ENCODE measurements around the gene WDR27. TPM values are rescaled to one million over a fixed set of nuclear protein-coding genes. Genes with fewer than 3 reads are reported as not detected.

WDR27 gene
- total and polyA plus RNA-seq, 10 of the 15 experiments (the other 5 are each of a cell fraction or from before 2014, with no cell fraction given) = 1.9 to 33.2 (median 19.0) TPM

GRCh38 chr6:169707772-169708171 lies 5.9 kb upstream of the WDR27 start:
- intact Hi-C loops (cut with micrococcal nuclease; ENCODE audit: unreplicated experiment) (no loop called here), in situ Hi-C loops (cut with MboI) (no loop called here)
- no peak overlapping the region for H3K27ac ChIP-seq (ENCODE audit: control insufficient read depth, insufficient read depth)
- POLR2A ChIA-PET = interaction anchor here (1.5 kb wide), 1 partner anchor 15 kb away, joined by 4 read pairs; no protein-coding TSS in a partner anchor
- TF ChIP-seq SP1 (IDR thresholded peaks at IDR 0.05; ENCODE audit: low read depth, low read length) (no peak), BRCA1 (IDR thresholded peaks at IDR 0.05; ENCODE audit: low read depth, low read length) (no peak)
- H3K79me2 ChIP-seq (ENCODE audit: control insufficient read depth, insufficient read depth, low read length) = peaks cover 23% of the 10 kb centered on the region
- H3K4me1 ChIP-seq (ENCODE audit: control insufficient read depth, insufficient read depth, low read length) = peaks cover 13% of the 10 kb centered on the region
- H4K20me1 ChIP-seq (ENCODE audit: control insufficient read depth, insufficient read depth) = no peaks in the 10 kb centered on the region
- no peak overlapping the region for H3K9ac ChIP-seq (ENCODE audit: control insufficient read depth, insufficient read depth, low read length)
- WGBS (ENCODE audit: insufficient coverage, insufficient replicate concordance, low lambda C conversion rate, missing lambda C conversion rate) = 29% methylated on average over 2 of the region's 2 CpGs
- H3K4me3 ChIP-seq = no peak overlapping the region
- no peaks in the 10 kb centered on the region for H3K27me3 ChIP-seq (replicated peaks in 1 of 2; ENCODE audit: control insufficient read depth in 2 of 2, insufficient read depth in 2 of 2, low read length in 1 of 2)
- SMC1A ChIA-PET (ENCODE audit: uncharacterized antibody, unreplicated experiment) = interaction anchor here (1.5 kb wide), 1 partner anchor 12 kb away, joined by 8 read pairs; no protein-coding TSS in a partner anchor
- BruUV-seq (replicated peaks) = no TSS peak
- FAIRE-seq = no peak
- peaks cover 0 to 4% of the 10 kb centered on the region in 2 experiments; a peak in 2 of 4 replicates for H3K36me3 ChIP-seq (ENCODE audit: control insufficient read depth in 2 of 2, insufficient read depth in 2 of 2, low read length in 1 of 2)
- H3K4me2 ChIP-seq (ENCODE audit: control insufficient read depth, insufficient read depth) = no peak overlapping the region
- CTCF ChIA-PET = interaction anchor here (1.4 kb wide), 1 partner anchor 17 kb away, joined by 3 read pairs; no protein-coding TSS in a partner anchor
- no peak for DNase-seq (ENCODE audit: low read depth, low spot score)
- H2AFZ ChIP-seq (ENCODE audit: control insufficient read depth, low read depth, low read length) = no peak overlapping the region
- peak; percentile 43 for ATAC-seq
- H3K9me3 ChIP-seq (replicated peaks; ENCODE audit: control insufficient read depth, insufficient read depth, low read length) = no peaks in the 10 kb centered on the region
- RAD21 ChIA-PET (ENCODE audit: unreplicated experiment) = no interaction called here

- peak overlapping the region; percentile 61 for H3K9ac ChIP-seq (ENCODE audit: control insufficient read depth, insufficient read depth, low read length)
- peak overlapping the region; percentile 95 for H2AFZ ChIP-seq (ENCODE audit: control insufficient read depth, low read depth, low read length)
- DNase-seq (ENCODE audit: low read depth, low spot score) (no peak), ATAC-seq (peak; percentile 42), FAIRE-seq (peak; percentile 23)
- WGBS (ENCODE audit: insufficient coverage, insufficient replicate concordance, low lambda C conversion rate, missing lambda C conversion rate) = under 1% methylated on average over 22 of the region's 22 CpGs
- peak overlapping the region; percentile 90 for H3K4me2 ChIP-seq (ENCODE audit: control insufficient read depth, insufficient read depth)
- peak overlapping the region; percentile 78 for H3K27ac ChIP-seq (ENCODE audit: control insufficient read depth, insufficient read depth)
- H3K36me3 ChIP-seq (ENCODE audit: control insufficient read depth in 2 of 2, insufficient read depth in 2 of 2, low read length in 1 of 2) = peaks cover 0 to 4% of the 10 kb centered on the region in 2 experiments; a peak in 3 of 4 replicates
- SMC1A ChIA-PET (ENCODE audit: uncharacterized antibody, unreplicated experiment) = interaction anchor here (1.0 to 5.6 kb wide), 2 partner anchors 15 to 50 kb away, joined by 5 to 39 read pairs; no protein-coding TSS in a partner anchor
- peaks cover 46% of the 10 kb centered on the region for H3K79me2 ChIP-seq (ENCODE audit: control insufficient read depth, insufficient read depth, low read length)
- intact Hi-C loops (cut with micrococcal nuclease; ENCODE audit: unreplicated experiment) = loop anchor here (1.0 to 5.0 kb wide), 4 partner anchors 19 to 849 kb away; partner anchors contain the start of genes DYNLT2, ERMARD, PSMB1 and TBP
- H3K4me1 ChIP-seq (ENCODE audit: control insufficient read depth, insufficient read depth, low read length) = peaks cover 7% of the 10 kb centered on the region
- CTCF ChIA-PET = interaction anchor here (1.6 kb wide), 1 partner anchor 17 kb away, joined by 5 read pairs; no protein-coding TSS in a partner anchor
- no peak for TF ChIP-seq ZBED1 (IDR thresholded peaks at IDR 0.05; ENCODE audit: borderline replicate concordance)
- no peak for TF ChIP-seq RAD51 (IDR thresholded peaks at IDR 0.05)
- TF ChIP-seq CREM (IDR thresholded peaks at IDR 0.05; ENCODE audit: low read depth) = peak; percentile 1; the same call in 1 of the 2 replicates
- 0 out of 2 replicates have a peak, but pooled peaks have one; percentile 50 for TF ChIP-seq SMAD5 (IDR thresholded peaks at IDR 0.05; ENCODE audit: low read depth)
- no peaks in the 10 kb centered on the region for H3K9me3 ChIP-seq (replicated peaks; ENCODE audit: control insufficient read depth, insufficient read depth, low read length)
- no TSS peak for BruUV-seq (replicated peaks)
- POLR2A ChIA-PET = interaction anchor here (0.7 to 5.3 kb wide), 7 partner anchors 16 to 87 kb away, joined by 3 to 32 read pairs (median 5); partner anchors contain the start of genes DYNLT2, ERMARD and PHF10
- no peaks in the 10 kb centered on the region for H4K20me1 ChIP-seq (ENCODE audit: control insufficient read depth, insufficient read depth)
- in situ Hi-C loops (cut with MboI) = loop anchor here (5.0 kb wide), 1 partner anchor 849 kb away; the partner anchor contains the start of genes PSMB1 and TBP
- RAD21 ChIA-PET (ENCODE audit: unreplicated experiment) = interaction anchor here (2.3 kb wide), 1 partner anchor 19 kb away, joined by 9 read pairs; no protein-coding TSS in a partner anchor
- peak overlapping the region; percentile 99 for H3K4me3 ChIP-seq
- H3K27me3 ChIP-seq (replicated peaks in 1 of 2; ENCODE audit: control insufficient read depth in 2 of 2, insufficient read depth in 2 of 2, low read length in 1 of 2) = no peaks in the 10 kb centered on the region
These were observed 1.0 kb upstream of the WDR27 start for GRCh38 chr6:169702840-169703246.
